ENCODE data around the gene GALK1. TPM values are rescaled to one million over a fixed set of nuclear protein-coding genes. Genes with fewer than 3 reads are reported as not detected.

GALK1 gene
- total RNA-seq, 1 donor from 2014 or later = 33.0 TPM

DNA sequence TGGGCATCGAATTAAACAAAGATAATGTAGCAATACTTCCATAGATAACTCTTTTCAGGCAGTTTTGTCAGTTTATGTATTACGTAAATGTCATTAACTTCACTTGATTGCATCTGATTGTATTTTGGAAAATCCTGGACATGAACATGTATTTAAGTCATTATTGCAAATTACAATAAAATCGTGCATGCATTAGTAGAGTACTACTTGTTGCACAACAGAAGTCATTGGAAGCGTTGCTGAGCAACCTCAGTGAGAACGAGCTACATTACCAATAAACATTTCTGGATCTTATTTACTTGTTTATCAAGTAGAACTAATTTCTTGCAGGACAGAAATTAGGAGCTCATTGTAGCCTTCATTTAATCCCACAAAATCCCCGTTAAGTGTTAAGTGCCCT lies 26.3 kb upstream of the GALK1 start:
- Mint-ChIP-seq H3K27me3 (no peaks in the 10 kb centered on the region), H3K9me3 (no peaks in the 10 kb centered on the region), H3K4me3 (no peak overlapping the region), H3K36me3 (peaks cover 31% of the 10 kb centered on the region), H3K27ac (no peak overlapping the region), H3K4me1 (ENCODE audit: unreplicated experiment) (peaks cover 11% of the 10 kb centered on the region)
- TF ChIP-seq, protein P1, sequence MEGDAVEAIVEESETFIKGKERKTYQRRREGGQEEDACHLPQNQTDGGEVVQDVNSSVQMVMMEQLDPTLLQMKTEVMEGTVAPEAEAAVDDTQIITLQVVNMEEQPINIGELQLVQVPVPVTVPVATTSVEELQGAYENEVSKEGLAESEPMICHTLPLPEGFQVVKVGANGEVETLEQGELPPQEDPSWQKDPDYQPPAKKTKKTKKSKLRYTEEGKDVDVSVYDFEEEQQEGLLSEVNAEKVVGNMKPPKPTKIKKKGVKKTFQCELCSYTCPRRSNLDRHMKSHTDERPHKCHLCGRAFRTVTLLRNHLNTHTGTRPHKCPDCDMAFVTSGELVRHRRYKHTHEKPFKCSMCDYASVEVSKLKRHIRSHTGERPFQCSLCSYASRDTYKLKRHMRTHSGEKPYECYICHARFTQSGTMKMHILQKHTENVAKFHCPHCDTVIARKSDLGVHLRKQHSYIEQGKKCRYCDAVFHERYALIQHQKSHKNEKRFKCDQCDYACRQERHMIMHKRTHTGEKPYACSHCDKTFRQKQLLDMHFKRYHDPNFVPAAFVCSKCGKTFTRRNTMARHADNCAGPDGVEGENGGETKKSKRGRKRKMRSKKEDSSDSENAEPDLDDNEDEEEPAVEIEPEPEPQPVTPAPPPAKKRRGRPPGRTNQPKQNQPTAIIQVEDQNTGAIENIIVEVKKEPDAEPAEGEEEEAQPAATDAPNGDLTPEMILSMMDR (conservative IDR thresholded peaks at IDR 0.05) = no peak
- DNase-seq (ENCODE audit: extremely low spot score, unreplicated experiment) = no peak

DNA sequence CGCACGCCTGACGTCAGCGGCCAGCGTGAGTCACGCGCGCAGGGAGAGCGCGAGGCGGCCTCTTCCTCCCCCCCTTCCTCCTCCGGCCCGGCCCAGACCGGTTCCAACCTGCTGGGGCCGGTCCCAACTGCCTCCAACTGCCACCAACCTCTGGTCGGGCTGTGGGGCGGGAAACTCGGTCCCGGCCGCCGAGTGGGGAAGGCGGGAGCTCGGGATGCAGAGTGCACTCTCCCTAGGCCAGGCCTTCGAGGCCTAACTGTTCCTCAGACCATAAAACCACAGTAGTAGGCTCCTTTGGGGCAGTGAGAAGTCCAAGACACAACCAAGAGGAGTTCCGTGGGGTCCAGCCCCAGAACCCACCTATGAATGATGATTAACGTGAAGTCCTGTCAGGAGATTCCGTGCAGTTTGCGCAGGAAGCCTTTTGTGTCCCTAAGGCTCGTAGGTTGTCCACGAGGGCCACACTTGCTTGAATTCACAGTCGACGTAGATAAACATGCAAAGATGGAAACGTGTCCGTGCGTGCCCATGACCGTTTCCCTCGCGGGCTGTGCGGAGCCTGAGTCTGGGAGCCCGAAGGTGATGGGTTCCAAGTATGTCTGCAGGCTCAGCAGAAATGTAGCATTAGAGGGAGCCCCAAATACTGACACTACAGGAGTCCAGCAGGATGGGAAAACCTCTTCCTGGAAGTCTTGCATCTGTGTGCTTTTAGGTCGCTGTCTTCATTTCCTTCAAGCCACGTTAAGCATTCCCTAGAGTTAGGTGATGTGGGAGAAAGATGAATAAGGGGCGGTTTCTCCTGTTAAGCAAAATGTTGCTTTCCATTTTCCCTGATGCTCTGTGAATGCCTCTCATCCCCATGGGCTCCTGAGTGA lies 20.3 kb upstream of the GALK1 start:
- H3K4me1 Mint-ChIP-seq (ENCODE audit: unreplicated experiment) = peaks cover 31% of the 10 kb centered on the region
- H3K9me3 Mint-ChIP-seq = no peaks in the 10 kb centered on the region
- peak overlapping the region; percentile 94 for H3K4me3 Mint-ChIP-seq
- TF ChIP-seq, protein P1 (conservative IDR thresholded peaks at IDR 0.05) = no peak
- H3K27me3 Mint-ChIP-seq = no peaks in the 10 kb centered on the region
- peak overlapping the region; percentile 96 for H3K27ac Mint-ChIP-seq
- peak; percentile 96 for DNase-seq (ENCODE audit: extremely low spot score, unreplicated experiment)
- peaks cover 9% of the 10 kb centered on the region for H3K36me3 Mint-ChIP-seq

DNA sequence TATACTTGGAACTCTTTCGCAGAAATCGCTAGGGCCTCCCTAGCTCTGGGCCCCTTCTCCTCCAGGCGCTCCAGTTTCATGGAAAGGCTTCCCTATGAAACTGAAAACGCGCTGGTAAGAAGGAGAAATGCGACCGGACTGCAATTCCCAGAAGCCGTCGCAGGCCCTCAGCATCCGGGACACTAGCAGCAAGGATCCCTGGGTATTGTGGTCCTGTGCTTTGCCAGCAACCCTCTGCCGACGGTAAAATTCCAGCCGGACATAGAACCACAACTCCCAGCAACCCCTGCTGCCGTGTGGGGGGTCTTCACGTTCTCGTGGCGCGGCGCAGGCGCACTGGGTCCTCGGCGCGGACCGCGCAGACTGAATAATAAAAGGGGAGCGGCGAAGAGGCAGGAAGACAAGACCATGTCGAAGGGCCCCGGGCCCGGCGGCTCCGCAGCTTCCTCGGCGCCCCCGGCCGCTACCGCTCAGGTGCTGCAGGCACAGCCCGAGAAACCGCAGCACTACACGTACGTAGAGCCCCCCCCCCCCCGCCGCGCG lies 19.6 kb upstream of the GALK1 start, which contains the start of gene UNK:
TSS of gene UNK (plus strand) at position 334 of the 543 bp plus-strand sequence. CDS start at position 409, 75 bp downstream.
- H3K36me3 Mint-ChIP-seq = peaks cover 13% of the 10 kb centered on the region
- peak within 1 kb of the TSS; percentile 96 for H3K27ac Mint-ChIP-seq
- H3K4me3 Mint-ChIP-seq = peak within 1 kb of the TSS; percentile 94
- peaks cover 37% of the 10 kb centered on the region for H3K4me1 Mint-ChIP-seq (ENCODE audit: unreplicated experiment)
- H3K27me3 Mint-ChIP-seq = peaks cover 3% of the 10 kb centered on the region
- peaks cover 5% of the 10 kb centered on the region for H3K9me3 Mint-ChIP-seq
- DNase-seq (ENCODE audit: extremely low spot score, unreplicated experiment) = peak; percentile 97
- TF ChIP-seq, protein P1 (conservative IDR thresholded peaks at IDR 0.05) = no peak

DNA sequence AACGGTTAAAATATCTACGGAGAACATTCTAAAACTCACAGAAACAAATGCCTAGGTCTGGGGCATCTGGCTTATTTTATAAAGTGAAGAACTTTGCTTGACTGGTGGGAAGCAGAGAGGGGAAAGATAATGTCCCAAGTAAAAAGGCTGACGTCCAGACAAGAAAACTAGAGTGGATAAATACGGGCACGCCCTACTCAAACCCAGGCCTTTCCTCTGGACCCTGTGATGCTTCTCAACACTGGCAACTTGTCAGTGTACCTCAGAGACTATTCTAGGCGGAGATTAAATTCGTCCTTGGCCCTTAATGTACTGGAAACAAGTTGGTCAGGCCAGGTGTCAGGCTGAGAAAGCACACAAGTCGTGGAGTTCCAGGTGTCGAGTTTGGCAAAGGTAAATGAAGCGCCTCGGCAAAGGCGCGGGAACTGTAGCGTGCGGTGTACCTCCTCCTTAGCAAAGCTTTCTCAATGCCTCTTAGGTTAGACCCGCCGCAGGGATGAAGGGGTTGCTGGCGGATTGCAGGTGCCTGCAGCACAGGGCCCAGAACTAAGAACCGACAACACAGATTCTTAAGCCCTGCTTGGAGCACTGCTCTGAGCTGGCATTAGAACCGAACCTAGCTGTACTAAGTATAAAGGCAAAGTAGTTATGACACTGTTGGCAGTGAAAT lies 18.9 kb upstream of the GALK1 start:
- TF ChIP-seq, protein P1 (conservative IDR thresholded peaks at IDR 0.05) = no peak
- DNase-seq (ENCODE audit: extremely low spot score, unreplicated experiment) = no peak
- peak overlapping the region; percentile 94 for H3K4me3 Mint-ChIP-seq

DNA sequence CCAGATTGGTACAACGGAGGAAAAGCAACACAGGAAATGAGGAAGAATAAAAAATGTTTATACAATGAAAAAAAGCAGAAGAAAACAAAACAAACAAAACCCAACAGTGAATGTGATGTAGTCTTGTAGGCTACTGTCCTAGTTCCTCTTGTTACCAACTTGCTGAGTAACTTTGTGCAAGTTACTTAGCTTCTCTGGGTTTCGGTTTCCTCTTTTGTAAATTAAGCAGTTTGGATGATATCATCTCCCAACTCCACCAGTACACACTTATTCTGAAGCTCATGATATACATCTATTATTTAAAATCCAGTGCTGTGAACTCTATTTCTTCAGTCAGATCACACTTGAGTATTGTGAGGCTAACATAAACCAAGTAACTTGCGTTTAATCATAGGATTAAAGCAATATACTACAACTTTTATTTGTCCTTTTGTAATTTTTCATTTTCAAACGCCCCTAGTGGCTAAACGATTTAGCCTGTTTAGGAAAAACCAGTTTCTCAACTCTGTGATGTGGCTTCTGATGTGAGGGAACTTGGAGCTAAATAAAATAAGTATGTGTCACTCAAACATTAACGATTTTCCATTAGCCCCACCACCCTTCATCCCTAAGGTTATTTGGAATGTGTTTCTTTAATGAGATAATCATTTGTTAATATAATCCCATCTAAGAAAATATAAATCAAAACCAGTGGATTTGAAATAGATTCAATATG lies 18.2 kb upstream of the GALK1 start:
- H3K27me3 Mint-ChIP-seq = peaks cover 5% of the 10 kb centered on the region
- H3K9me3 Mint-ChIP-seq = peaks cover 5% of the 10 kb centered on the region
- H3K36me3 Mint-ChIP-seq = peaks cover 18% of the 10 kb centered on the region
- peak overlapping the region; percentile 94 for H3K4me3 Mint-ChIP-seq
- H3K4me1 Mint-ChIP-seq (ENCODE audit: unreplicated experiment) = peaks cover 39% of the 10 kb centered on the region
- DNase-seq (ENCODE audit: extremely low spot score, unreplicated experiment) = no peak
- peak overlapping the region; percentile 96 for H3K27ac Mint-ChIP-seq
- TF ChIP-seq, protein P1 (conservative IDR thresholded peaks at IDR 0.05) = peak; percentile 85

More for the DNA sequence above, 18.9 kb upstream of the GALK1 start:
- Mint-ChIP-seq H3K4me1 (ENCODE audit: unreplicated experiment) (peaks cover 39% of the 10 kb centered on the region), H3K9me3 (peaks cover 5% of the 10 kb centered on the region), H3K27me3 (peaks cover 5% of the 10 kb centered on the region), H3K27ac (peak overlapping the region; percentile 96), H3K36me3 (peaks cover 14% of the 10 kb centered on the region)
